Fibroblast of lung (primary cell): ENCODE data around the gene HACE1.

ENCODE experiments used
- CTCF ChIP-seq, 2 donors: IDR thresholded peaks in 1 of 2; conservative IDR thresholded peaks in 1 of 2; 1 replicate in 1 of 2; 2 replicates in 1 of 2; pipeline ENCODE4 v1.5.1; 2011 to 2012; ENCODE audit warnings: low read length in 2 of 2, control low read depth in 1 of 2, inconsistent platforms in 1 of 2, low read depth in 1 of 2, mild to moderate bottlenecking in 1 of 2
- EZH2 ChIP-seq: IDR thresholded peaks from 2 replicates; pipeline ENCODE4 v1.5.1; 2012; ENCODE audit warnings: low read length, control low read depth, mild to moderate bottlenecking; ENCODE audit errors: missing control alignments

DNA sequence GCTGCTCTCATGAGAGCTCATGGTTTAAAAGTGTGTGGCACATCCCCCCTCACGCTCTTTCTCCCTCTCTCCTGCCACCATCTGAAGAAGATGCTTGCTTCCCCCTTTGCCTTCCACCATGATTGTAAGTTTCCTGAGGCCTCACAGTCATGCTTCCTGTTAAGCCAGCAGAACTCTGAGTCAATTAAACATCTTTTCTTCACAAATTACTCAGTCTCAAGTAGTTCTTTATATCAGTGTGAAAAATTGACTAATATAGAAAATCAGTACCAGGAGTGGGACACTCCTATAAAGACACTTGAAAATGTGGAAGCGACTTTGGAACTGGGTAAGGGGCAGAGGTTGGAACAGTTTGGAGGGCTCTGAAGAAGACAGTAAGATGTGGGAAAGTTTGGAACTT, 45.0 kb downstream of the HACE1 start:
- TF ChIP-seq CTCF (conservative IDR thresholded peaks at IDR 0.05 in 1 of 2, IDR thresholded peaks at IDR 0.05 in 1 of 2; ENCODE audit: low read depth in 1 of 2, low read length in 2 of 2), result no peak
- TF ChIP-seq EZH2, result no peak
